Measurements from ENCODE around the gene SLC2A4RG.

Gene SLC2A4RG

GRCh38 chr20:63735859-63736718, 3.5 kb upstream of the SLC2A4RG start, which contains the start of gene LIME1:
LIME1 (plus strand) TSS chr20:63736664; CDS start chr20:63737550, 886 bp downstream.
- no peak for DNase-seq
- H3K27ac Mint-ChIP-seq: no peak within 1 kb of the TSS
- H3K36me3 Mint-ChIP-seq (ENCODE audit: low read depth): peaks cover 14% of the 10 kb centered on the region
- peaks cover 8% of the 10 kb centered on the region for H3K27me3 Mint-ChIP-seq (ENCODE audit: low read depth, poor library complexity)
- H3K4me1 Mint-ChIP-seq: no peaks in the 10 kb centered on the region
- no peaks in the 10 kb centered on the region for H3K9me3 Mint-ChIP-seq
- H3K4me3 Mint-ChIP-seq: no peak within 1 kb of the TSS
- no peak for TF ChIP-seq CTCF (IDR thresholded peaks at IDR 0.05)

- no peak overlapping the region for H3K4me3 Mint-ChIP-seq
- no peak for TF ChIP-seq CTCF (IDR thresholded peaks at IDR 0.05)
- no peak overlapping the region for H3K27ac Mint-ChIP-seq
- H3K4me1 Mint-ChIP-seq: no peaks in the 10 kb centered on the region
- H3K36me3 Mint-ChIP-seq (ENCODE audit: low read depth): peaks cover 14% of the 10 kb centered on the region
- peaks cover 8% of the 10 kb centered on the region for H3K27me3 Mint-ChIP-seq (ENCODE audit: low read depth, poor library complexity)
- H3K9me3 Mint-ChIP-seq: no peaks in the 10 kb centered on the region
- DNase-seq: no peak
These were observed 2.5 kb upstream of the SLC2A4RG start for GRCh38 chr20:63736893-63737694.

- TF ChIP-seq CTCF (IDR thresholded peaks at IDR 0.05): no peak
- Mint-ChIP-seq H3K4me1 (no peaks in the 10 kb centered on the region), H3K36me3 (ENCODE audit: low read depth) (peaks cover 14% of the 10 kb centered on the region), H3K27me3 (ENCODE audit: low read depth, poor library complexity) (peaks cover 8% of the 10 kb centered on the region), H3K9me3 (no peaks in the 10 kb centered on the region), H3K4me3 (no peak overlapping the region), H3K27ac (no peak overlapping the region)
- DNase-seq: no peak
These were observed 2.0 kb upstream of the SLC2A4RG start for GRCh38 chr20:63737695-63737944.

GRCh38 chr20:63737945-63738686, 1.5 kb upstream of the SLC2A4RG start:
- no peak for DNase-seq
- Mint-ChIP-seq H3K4me1 (peaks cover under 1% of the 10 kb centered on the region), H3K36me3 (ENCODE audit: low read depth) (peaks cover 14% of the 10 kb centered on the region), H3K27ac (no peak overlapping the region), H3K4me3 (no peak overlapping the region), H3K27me3 (ENCODE audit: low read depth, poor library complexity) (peaks cover 8% of the 10 kb centered on the region), H3K9me3 (no peaks in the 10 kb centered on the region)
- no peak for TF ChIP-seq CTCF (IDR thresholded peaks at IDR 0.05)

GRCh38 chr20:63738687-63739129, 868 bp upstream of the SLC2A4RG start:
- H3K27me3 Mint-ChIP-seq (ENCODE audit: low read depth, poor library complexity): peaks cover 8% of the 10 kb centered on the region
- H3K4me3 Mint-ChIP-seq: no peak overlapping the region
- H3K27ac Mint-ChIP-seq: no peak overlapping the region
- DNase-seq: peak; percentile 75
- peaks cover 14% of the 10 kb centered on the region for H3K36me3 Mint-ChIP-seq (ENCODE audit: low read depth)
- TF ChIP-seq CTCF (IDR thresholded peaks at IDR 0.05): no peak
- no peaks in the 10 kb centered on the region for H3K9me3 Mint-ChIP-seq
- peaks cover 6% of the 10 kb centered on the region for H3K4me1 Mint-ChIP-seq
